Heart left ventricle (tissue), 16 donors: ENCODE data around the gene OBP2A. TPM values are rescaled to one million over a fixed set of nuclear protein-coding genes. Genes with fewer than 3 reads are reported as not detected.

Experiments
- ATAC-seq, 4 donors: fragments of 200-7000 bp; cut with Tn5 transposase; one replicate each; pipeline ENCODE4 v1.9.1; 2020 to 2022; ENCODE audit warnings: moderate library complexity in 4 of 4, mild to moderate bottlenecking in 3 of 4, moderate number of reproducible peaks in 1 of 4
- DNase-seq, 5 donors: peaks; one replicate each; pipeline ENCODE4 v3.0.0-alpha.2; 2020
- H3K27ac ChIP-seq, 12 donors: fragments of 200-600 bp; sonication (generic) in 4 of 12; one replicate each; pipeline versions ENCODE4 v1.5.0 to v1.8.0; 2016 to 2022; ENCODE audit warnings: mild to moderate bottlenecking in 2 of 12
- H3K27me3 ChIP-seq, 9 donors: fragments of 200-600 bp; sonication (generic) in 2 of 9; one replicate each; pipeline versions ENCODE4 v1.5.1 to v1.8.0; 2016 to 2022; ENCODE audit warnings: mild to moderate bottlenecking in 3 of 9
- H3K36me3 ChIP-seq, 9 donors: fragments of 200-600 bp; sonication (generic) in 2 of 9; one replicate each; pipeline versions ENCODE4 v1.5.0 to v1.8.0; 2018 to 2022; ENCODE audit warnings: mild to moderate bottlenecking in 2 of 9
- H3K4me1 ChIP-seq, 12 donors: fragments of 200-600 bp; sonication (generic) in 4 of 12; one replicate each; pipeline versions ENCODE4 v1.5.0 to v1.8.0; 2016 to 2022; ENCODE audit warnings: mild to moderate bottlenecking in 3 of 12
- H3K4me3 ChIP-seq, 12 donors: fragments of 200-600 bp; sonication (generic) in 4 of 12; one replicate each; pipeline versions ENCODE4 v1.5.0 to v1.8.0; 2017 to 2022; ENCODE audit warnings: mild to moderate bottlenecking in 9 of 12, moderate library complexity in 4 of 12
- H3K9me3 ChIP-seq, 12 donors: fragments of 200-600 bp; sonication (generic) in 4 of 12; one replicate each; pipeline versions ENCODE4 v1.5.0 to v1.8.0; 2016 to 2022; ENCODE audit warnings: mild to moderate bottlenecking in 1 of 12
- CTCF ChIP-seq, 12 donors: fragments of 200-600 bp; sonication (generic) in 4 of 12; IDR thresholded peaks; one replicate each; pipeline versions ENCODE4 v1.5.0 to v1.8.0; 2018 to 2022; ENCODE audit warnings: antibody characterized with exemption in 12 of 12, mild to moderate bottlenecking in 5 of 12
- POLR2A ChIP-seq, 2 donors: fragments of 450-650 bp; IDR thresholded peaks; one replicate each; pipeline ENCODE4 v1.6.1; 2017; ENCODE audit warnings: antibody characterized with exemption in 2 of 2, mild to moderate bottlenecking in 2 of 2, moderate library complexity in 2 of 2
- WGBS, 4 donors: extraction: QIAGEN DNeasy Blood & Tissue Kit in 2 of 4; methylation state at CpG; one replicate each; pipeline versions ENCODE4 v1.1.5 to v1.1.7; 2013 to 2018; 5-methylcytosine and 5-hydroxymethylcytosine counted together
- intact Hi-C, 10 donors: fragments of 100-400 bp; cut with DNase I; formaldehyde crosslinking; loops; one replicate each; pipeline versions ENCODE4 v1.11.1 to v1.14.2; 2022
- polyA plus RNA-seq, 2 donors: library from polyadenylated mRNA; stranded (reverse); fragments of 200-250 nt; gene quantifications; one replicate each; pipeline ENCODE4 v1.2.3, GENCODE V29; 2013
- total RNA-seq, 9 donors: library from RNA; depleted of rRNA in 2 of 9; stranded (reverse); fragments of >200 nt in 2 of 9; fragmentation: NEBNext Ultra II Directional in 3 of 9; extraction: Animal tissue kit (Norgen Biotek cat#: 25700) in 3 of 9; gene quantifications; one replicate each; pipeline versions ENCODE4 v1.1.0 to v1.2.4, GENCODE V29; 2016 to 2023
- donor health status: ischemic (EF 13 %, LVEDD 7.1; RV severe dilation, severe dysfunction).
- donor health status: healthy with polysubstance abuse.
- donor health status: DM: no; HTN: yes; CAD: no.
- donor health status: DM: no; HTN: no; CAD: no.
- donor health status: ischemic (EF 25% LVEDD 6.9; RV normal size, moderate dysfunction).
- donor health status: ischemic (EF 25% LVEDD 5.7; RV mildly dilated, moderate dysfunction).
- donor health status: healthy.
- donor health status: DM: yes; HTN: yes; CAD: no.
- donor health status: ischemic (EF 35%, LVEDD 5.7; RV mildly dilated, moderate dysfunction).
- donor health status: nonischemic (EF 11% LVEDD 7.7; RV severe dilation, severe dysfunction).
- donor health status: DM: yes; HTN: yes; CAD: no.
- donor health status: PGD.
- donor health status: ischemic (EF 29% LVEDD 5.4; RV normal size, mild dysfunction).
- donor health status: nonischemic (EF 23%, LVEDD 6.1; RV moderate dilation, normal function).

OBP2A gene
- total and polyA plus RNA-seq, 11 donors, result not detected

GRCh38 chr9:135500525-135501260, 45.2 kb upstream of the OBP2A start, which contains the start of gene MRPS2:
MRPS2 (plus strand) TSS chr9:135500682; CDS start chr9:135500711, 29 bp downstream.
- H3K4me1 ChIP-seq, result peaks cover 6 to 33% (median 20%) of the 10 kb centered on the region in 12 donors
- peak; percentile 89 to 95 (median 91) for DNase-seq
- TF ChIP-seq POLR2A (IDR thresholded peaks at IDR 0.05) (peak in 1 of 2 donors; percentile 33), CTCF (IDR thresholded peaks at IDR 0.05) (peak; percentile 73 to 98 (median 92))
- intact Hi-C loops, result no loop called here
- WGBS, 4 donors, result 0 to 1% (median 1%) methylated on average over 8 to 92 of the region's 92 CpGs
- H3K9me3 ChIP-seq, result no peaks in the 10 kb centered on the region
- ATAC-seq, result peak; percentile 82 to 97 (median 94)
- peak within 1 kb of the TSS; percentile 67 to 98 (median 92) for H3K4me3 ChIP-seq
- H3K27me3 ChIP-seq, result no peaks in the 10 kb centered on the region
- peak within 1 kb of the TSS; percentile 34 to 91 (median 83) for H3K27ac ChIP-seq
- peaks cover 0 to 32% (median 27%) of the 10 kb centered on the region in 9 donors for H3K36me3 ChIP-seq

DNA sequence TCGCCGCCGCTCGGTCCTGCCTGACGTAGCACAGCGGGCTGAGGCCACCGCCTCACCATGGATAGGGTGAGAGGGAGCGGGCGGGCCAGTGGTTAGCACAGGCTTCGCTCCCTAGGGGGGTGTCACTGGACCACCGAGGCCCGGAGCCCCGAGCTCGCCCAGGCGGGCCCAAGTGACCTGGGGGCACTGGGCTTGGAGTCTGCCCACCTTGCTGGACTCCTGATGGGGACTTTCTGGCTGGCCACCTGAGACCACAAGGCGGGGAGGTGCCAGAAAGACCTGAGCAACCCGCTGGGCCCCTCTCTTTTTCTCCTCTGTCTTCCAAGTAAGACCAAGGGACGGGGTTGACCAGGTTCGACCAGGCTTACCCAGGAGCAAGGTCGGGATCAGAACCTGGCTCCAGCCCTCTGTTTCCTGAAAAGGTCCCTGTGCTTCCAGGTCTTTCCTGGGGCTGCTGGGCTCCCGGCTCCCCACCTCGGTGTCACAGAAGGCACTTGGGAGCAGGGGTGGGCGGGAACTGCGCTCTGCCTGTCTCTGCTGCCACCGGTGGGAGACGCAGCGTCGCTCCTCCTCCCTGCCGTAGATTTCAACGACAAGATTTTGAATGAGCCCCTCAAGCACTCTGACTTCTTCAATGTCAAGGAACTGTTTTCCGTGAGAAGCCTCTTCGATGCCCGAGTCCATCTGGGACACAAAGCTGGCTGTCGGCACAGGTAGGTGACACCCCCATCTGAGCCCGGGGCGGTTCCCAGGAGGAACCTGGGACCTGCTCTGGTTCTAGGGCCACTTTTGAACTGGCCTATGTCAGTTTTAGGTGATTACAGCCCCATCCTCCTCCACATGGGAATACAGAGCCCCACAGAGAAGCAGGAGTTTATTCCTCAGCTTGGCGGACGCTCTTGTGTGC, 44.4 kb upstream of the OBP2A start:
- Histone ChIP-seq H3K27me3 (no peaks in the 10 kb centered on the region), H3K27ac (peak overlapping the region in 10 of 12 donors; percentile 70 to 91 (median 84)), H3K4me1 (peaks cover 6 to 33% (median 20%) of the 10 kb centered on the region in 12 donors), H3K36me3 (peaks cover 0 to 32% (median 27%) of the 10 kb centered on the region in 9 donors), H3K9me3 (no peaks in the 10 kb centered on the region), H3K4me3 (peak overlapping the region; percentile 67 to 98 (median 92))
- ATAC-seq (no peak), DNase-seq (peak in 2 of 5 donors; percentile 46 to 61)
- intact Hi-C loops, result no loop called here
- no peak for TF ChIP-seq POLR2A (IDR thresholded peaks at IDR 0.05)
- no peak for TF ChIP-seq CTCF (IDR thresholded peaks at IDR 0.05)
- 40 to 48% (median 44%) methylated on average over 33 to 38 of the region's 38 CpGs for WGBS, 4 donors

DNA sequence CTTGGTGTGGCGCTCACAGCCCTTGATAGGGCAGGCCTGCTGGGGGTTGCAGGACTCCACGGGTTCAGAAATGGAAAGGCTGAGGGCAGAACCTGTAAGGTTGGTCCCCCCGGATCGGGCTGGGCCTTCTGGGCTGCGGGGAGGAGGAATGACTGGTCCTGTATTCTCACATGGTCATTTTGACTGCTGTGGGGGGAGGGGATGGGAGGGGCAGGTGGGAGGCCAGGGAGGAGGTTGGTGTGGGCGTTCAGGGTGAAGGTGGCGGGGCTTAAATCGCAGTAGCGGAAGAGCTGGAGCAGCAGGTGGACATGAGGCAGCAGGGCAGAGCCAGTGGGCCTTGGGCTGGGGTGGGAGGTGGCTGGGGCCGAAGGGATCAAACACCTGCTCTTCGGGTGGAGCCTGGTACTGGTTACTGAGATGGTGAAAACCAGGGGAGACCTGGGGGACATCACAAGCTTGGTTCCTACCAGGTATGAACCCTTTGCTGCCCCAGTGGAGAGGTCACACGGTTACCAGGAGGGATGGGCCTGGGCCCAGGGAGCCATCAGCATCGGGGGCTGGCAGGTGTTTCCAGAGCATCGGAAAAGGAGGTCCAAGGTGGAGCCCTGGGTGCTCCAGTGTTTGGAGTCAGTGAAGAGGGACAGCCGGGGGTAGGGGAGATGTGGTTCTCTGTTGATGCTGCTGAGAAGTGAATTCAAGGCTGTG, 43.6 kb upstream of the OBP2A start:
- peaks cover 6 to 33% (median 20%) of the 10 kb centered on the region in 12 donors for H3K4me1 ChIP-seq
- peak overlapping the region in 6 of 12 donors; percentile 82 to 98 (median 92) for H3K4me3 ChIP-seq
- H3K27me3 ChIP-seq, result no peaks in the 10 kb centered on the region
- DNase-seq (peak in 1 of 5 donors; percentile 50), ATAC-seq (no peak)
- TF ChIP-seq CTCF (IDR thresholded peaks at IDR 0.05) (no peak), POLR2A (IDR thresholded peaks at IDR 0.05) (no peak)
- H3K9me3 ChIP-seq, result no peaks in the 10 kb centered on the region
- peaks cover 0 to 32% (median 27%) of the 10 kb centered on the region in 9 donors for H3K36me3 ChIP-seq
- intact Hi-C loops, result no loop called here
- 88 to 92% (median 90%) methylated on average over 15 of the region's 15 CpGs for WGBS, 4 donors
- H3K27ac ChIP-seq, result no peak overlapping the region
